Measurements from ENCODE around the gene SMCO4. TPM values are rescaled to one million over a fixed set of nuclear protein-coding genes. Genes with fewer than 3 reads are reported as not detected.

The SMCO4 gene
- total RNA-seq, 1 experiment from 2014 or later: 4.9 TPM

GRCh38 chr11:93528252-93528651 is 14.9 kb downstream of the SMCO4 start:
- no peak overlapping the region for H3K27ac ChIP-seq
- DNase-seq: peak; percentile 40 to 69
- H3K9me3 ChIP-seq (replicated peaks): no peaks in the 10 kb centered on the region
- no peaks in the 10 kb centered on the region for H3K36me3 ChIP-seq
- H3K27me3 ChIP-seq: no peaks in the 10 kb centered on the region
- H3K4me3 ChIP-seq: no peak overlapping the region
- H3K4me1 ChIP-seq: peaks cover 23% of the 10 kb centered on the region

- DNase-seq: no peak
- Histone ChIP-seq H3K9me3 (replicated peaks) (no peaks in the 10 kb centered on the region), H3K4me3 (no peak overlapping the region), H3K27me3 (no peaks in the 10 kb centered on the region), H3K4me1 (peaks cover 23% of the 10 kb centered on the region), H3K36me3 (no peaks in the 10 kb centered on the region), H3K27ac (no peak overlapping the region)
These were observed 16.3 kb downstream of the SMCO4 start for GRCh38 chr11:93526641-93527583.

- DNase-seq: no peak
- Histone ChIP-seq H3K9me3 (replicated peaks) (no peaks in the 10 kb centered on the region), H3K4me3 (no peak overlapping the region), H3K27me3 (no peaks in the 10 kb centered on the region), H3K27ac (no peak overlapping the region), H3K36me3 (no peaks in the 10 kb centered on the region), H3K4me1 (peaks cover 24% of the 10 kb centered on the region)
These were observed 16.9 kb downstream of the SMCO4 start for GRCh38 chr11:93526346-93526633.

GRCh38 chr11:93525601-93526345 is 17.4 kb downstream of the SMCO4 start:
- no peaks in the 10 kb centered on the region for H3K9me3 ChIP-seq (replicated peaks)
- H3K27ac ChIP-seq: no peak overlapping the region
- H3K27me3 ChIP-seq: no peaks in the 10 kb centered on the region
- no peak overlapping the region for H3K4me3 ChIP-seq
- no peaks in the 10 kb centered on the region for H3K36me3 ChIP-seq
- DNase-seq: no peak
- peaks cover 27% of the 10 kb centered on the region for H3K4me1 ChIP-seq

GRCh38 chr11:93524858-93525257 is 18.3 kb downstream of the SMCO4 start:
- peaks cover 23% of the 10 kb centered on the region for H3K4me1 ChIP-seq
- DNase-seq: no peak

GRCh38 chr11:93524173-93524536 is 19.0 kb downstream of the SMCO4 start:
- Histone ChIP-seq H3K27me3 (no peaks in the 10 kb centered on the region), H3K4me1 (peaks cover 17% of the 10 kb centered on the region)

More at GRCh38 chr11:93524858-93525257, 18.3 kb downstream of the SMCO4 start:
- Histone ChIP-seq H3K27me3 (no peaks in the 10 kb centered on the region), H3K4me3 (no peak overlapping the region), H3K36me3 (no peaks in the 10 kb centered on the region), H3K27ac (no peak overlapping the region), H3K9me3 (replicated peaks) (no peaks in the 10 kb centered on the region)

GRCh38 chr11:93520726-93521509 is 22.3 kb downstream of the SMCO4 start:
- Histone ChIP-seq H3K9me3 (replicated peaks) (no peaks in the 10 kb centered on the region), H3K27ac (no peak overlapping the region), H3K4me3 (no peak overlapping the region), H3K4me1 (peaks cover 5% of the 10 kb centered on the region), H3K27me3 (no peaks in the 10 kb centered on the region), H3K36me3 (no peaks in the 10 kb centered on the region)
- DNase-seq: no peak

More at GRCh38 chr11:93524173-93524536, 19.0 kb downstream of the SMCO4 start:
- Histone ChIP-seq H3K4me3 (no peak overlapping the region), H3K27ac (no peak overlapping the region), H3K9me3 (replicated peaks) (no peaks in the 10 kb centered on the region), H3K36me3 (no peaks in the 10 kb centered on the region)
- no peak for DNase-seq

- no peaks in the 10 kb centered on the region for H3K36me3 ChIP-seq
- no peak overlapping the region for H3K27ac ChIP-seq
- no peaks in the 10 kb centered on the region for H3K9me3 ChIP-seq (replicated peaks)
- no peak for DNase-seq
- no peak overlapping the region for H3K4me3 ChIP-seq
- H3K27me3 ChIP-seq: no peaks in the 10 kb centered on the region
- H3K4me1 ChIP-seq: peaks cover 7% of the 10 kb centered on the region
These were observed 24.0 kb downstream of the SMCO4 start for GRCh38 chr11:93519179-93519578.

GRCh38 chr11:93518081-93518480 is 25.1 kb downstream of the SMCO4 start:
- DNase-seq: no peak
- no peak overlapping the region for H3K4me3 ChIP-seq
- H3K36me3 ChIP-seq: no peaks in the 10 kb centered on the region
- no peaks in the 10 kb centered on the region for H3K9me3 ChIP-seq (replicated peaks)
- peaks cover 17% of the 10 kb centered on the region for H3K4me1 ChIP-seq
- H3K27me3 ChIP-seq: no peaks in the 10 kb centered on the region
- no peak overlapping the region for H3K27ac ChIP-seq

GRCh38 chr11:93517611-93518010 is 25.6 kb downstream of the SMCO4 start:
- Histone ChIP-seq H3K4me3 (no peak overlapping the region), H3K4me1 (peaks cover 19% of the 10 kb centered on the region), H3K27me3 (no peaks in the 10 kb centered on the region), H3K36me3 (no peaks in the 10 kb centered on the region), H3K27ac (no peak overlapping the region), H3K9me3 (replicated peaks) (no peaks in the 10 kb centered on the region)
- DNase-seq: no peak

- H3K36me3 ChIP-seq: no peaks in the 10 kb centered on the region
- no peak overlapping the region for H3K4me3 ChIP-seq
- no peaks in the 10 kb centered on the region for H3K27me3 ChIP-seq
- peaks cover 19% of the 10 kb centered on the region for H3K4me1 ChIP-seq
- DNase-seq: no peak
- H3K9me3 ChIP-seq (replicated peaks): no peaks in the 10 kb centered on the region
- H3K27ac ChIP-seq: no peak overlapping the region
These were observed 26.1 kb downstream of the SMCO4 start for GRCh38 chr11:93517041-93517440.

- no peaks in the 10 kb centered on the region for H3K36me3 ChIP-seq
- H3K4me3 ChIP-seq: no peak overlapping the region
- no peaks in the 10 kb centered on the region for H3K9me3 ChIP-seq (replicated peaks)
- no peaks in the 10 kb centered on the region for H3K27me3 ChIP-seq
- no peak for DNase-seq
- no peak overlapping the region for H3K27ac ChIP-seq
- H3K4me1 ChIP-seq: peaks cover 15% of the 10 kb centered on the region
These were observed 27.7 kb downstream of the SMCO4 start for GRCh38 chr11:93515441-93516025.

- Histone ChIP-seq H3K4me3 (no peak overlapping the region), H3K4me1 (peaks cover 15% of the 10 kb centered on the region), H3K27ac (no peak overlapping the region), H3K9me3 (replicated peaks) (no peaks in the 10 kb centered on the region), H3K27me3 (no peaks in the 10 kb centered on the region), H3K36me3 (no peaks in the 10 kb centered on the region)
- no peak for DNase-seq
These were observed 28.5 kb downstream of the SMCO4 start for GRCh38 chr11:93514712-93515111.

- peaks cover 15% of the 10 kb centered on the region for H3K4me1 ChIP-seq
- DNase-seq: peak; percentile 57 to 79
- no peak overlapping the region for H3K4me3 ChIP-seq
- H3K27ac ChIP-seq: peak overlapping the region; percentile 27; the same call in 1 of the 2 replicates
- no peaks in the 10 kb centered on the region for H3K36me3 ChIP-seq
- no peaks in the 10 kb centered on the region for H3K27me3 ChIP-seq
- no peaks in the 10 kb centered on the region for H3K9me3 ChIP-seq (replicated peaks)
These were observed 29.4 kb downstream of the SMCO4 start for GRCh38 chr11:93513772-93514171.
